CD4-positive, alpha-beta T cell treated with Interleukin-4 for 4 hours (primary cell): ENCODE data around the gene VAV3.

Source experiments
- DNase-seq: peaks from one replicate; pipeline ENCODE4 v3.0.0-alpha.2; 2020

Gene VAV3

DNA sequence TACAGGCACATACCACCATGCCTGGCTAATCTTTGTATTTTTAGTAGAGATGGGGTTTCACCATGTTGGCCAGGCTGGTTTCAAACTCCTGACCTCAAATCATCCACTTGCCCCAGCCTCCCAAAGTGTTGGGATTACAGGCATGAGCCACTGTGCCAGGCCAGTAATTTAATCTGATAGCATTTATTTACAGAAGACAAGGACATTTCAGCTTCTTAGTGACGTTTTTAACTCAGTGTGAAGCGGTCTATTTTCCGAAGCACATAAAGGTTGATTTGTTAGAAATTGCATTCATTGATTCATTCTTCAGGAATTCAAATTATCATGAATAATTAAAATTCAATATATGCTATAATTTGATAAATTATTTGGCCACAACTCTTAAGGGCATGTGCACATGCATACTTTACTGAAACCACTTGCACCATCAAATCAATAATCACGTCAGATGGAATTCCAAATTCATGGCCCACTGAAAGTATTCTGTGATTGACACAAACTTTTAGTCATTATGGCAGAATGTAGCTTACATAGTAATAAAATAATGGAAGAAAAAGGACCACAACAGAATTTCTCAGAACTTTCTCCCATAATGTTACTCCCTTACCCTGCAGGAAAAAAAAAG, 339.5 kb downstream of the VAV3 start:
- no peak for DNase-seq

GRCh38 chr1:107623431-107623830, 341.5 kb downstream of the VAV3 start:
- no peak for DNase-seq

DNA sequence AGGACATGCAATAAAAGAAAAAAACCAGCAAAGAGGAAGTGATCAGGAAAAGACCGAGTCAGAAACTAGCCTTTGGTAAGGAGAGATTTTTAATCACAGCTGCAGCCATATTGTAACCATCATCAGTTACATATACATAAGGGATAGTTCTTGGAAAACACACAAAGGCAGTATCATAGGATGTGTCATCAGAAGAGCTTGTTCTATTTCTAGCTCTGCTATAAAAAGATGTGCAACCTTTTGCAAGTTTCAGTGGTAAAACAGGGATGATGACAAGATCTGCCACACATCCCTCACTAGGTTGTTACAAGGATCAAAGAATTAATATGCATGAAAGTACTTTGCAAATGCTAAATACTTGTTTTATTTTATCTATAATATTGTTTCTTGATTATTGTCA, 342.0 kb downstream of the VAV3 start:
- no peak for DNase-seq

- DNase-seq: no peak
Observed at GRCh38 chr1:107622535-107622934, 342.4 kb downstream of the VAV3 start.

DNA sequence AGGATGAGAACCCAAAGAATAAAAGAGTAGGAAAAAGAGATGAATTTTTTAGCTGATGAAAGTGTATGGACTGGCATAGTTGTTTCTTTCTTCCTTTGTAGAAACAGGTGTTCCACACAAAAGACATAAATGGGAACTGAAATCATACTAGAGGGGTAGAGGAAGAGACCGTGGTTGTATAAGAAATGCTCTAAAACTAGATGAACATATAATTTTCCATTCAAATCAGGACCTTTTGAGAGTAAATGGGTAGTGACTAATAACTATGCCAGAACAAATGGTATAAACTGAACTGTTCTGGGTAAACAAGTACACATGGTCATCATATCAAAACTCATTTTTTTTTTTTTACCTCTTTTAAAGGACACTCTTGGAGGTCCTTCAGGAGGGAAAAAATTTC, 344.2 kb downstream of the VAV3 start:
- no peak for DNase-seq

DNA sequence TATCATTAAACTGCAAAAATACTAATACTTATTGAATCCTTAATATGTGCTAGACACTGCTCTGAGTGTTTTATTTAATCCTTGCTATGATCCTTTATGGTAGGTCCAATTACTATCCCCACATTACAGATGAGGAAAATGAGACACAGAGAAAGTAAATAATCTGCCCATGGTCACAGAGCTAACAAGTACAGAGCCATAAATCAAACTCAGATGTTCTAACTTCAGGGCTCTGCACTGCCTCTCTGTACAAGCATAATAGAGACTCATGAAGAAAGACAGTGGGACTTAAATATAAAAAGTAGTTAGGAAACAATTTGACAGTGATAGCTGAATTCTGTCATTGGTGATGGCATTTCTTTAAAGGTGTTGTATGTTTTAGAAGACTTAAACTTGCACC, 346.4 kb downstream of the VAV3 start:
- no peak for DNase-seq

DNA sequence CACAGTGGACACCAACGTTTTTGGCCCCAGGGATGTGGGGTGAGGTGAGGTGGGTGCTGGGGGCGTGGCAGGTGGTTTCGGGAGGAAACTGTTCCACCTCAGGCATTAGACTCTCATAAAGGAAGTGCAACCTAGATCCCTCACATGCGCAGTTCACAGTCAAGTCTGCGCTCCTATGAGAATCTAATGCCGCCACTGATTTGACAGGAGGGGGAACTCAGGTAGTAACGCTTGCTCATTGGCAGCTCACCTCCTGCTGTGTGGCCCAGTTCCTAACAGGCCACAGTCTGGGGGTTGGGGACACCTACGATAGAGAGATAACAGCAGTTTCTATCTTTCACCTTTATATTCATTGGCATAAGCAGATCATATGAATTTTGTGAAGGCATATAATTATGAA, 347.1 kb downstream of the VAV3 start:
- DNase-seq: no peak

DNA sequence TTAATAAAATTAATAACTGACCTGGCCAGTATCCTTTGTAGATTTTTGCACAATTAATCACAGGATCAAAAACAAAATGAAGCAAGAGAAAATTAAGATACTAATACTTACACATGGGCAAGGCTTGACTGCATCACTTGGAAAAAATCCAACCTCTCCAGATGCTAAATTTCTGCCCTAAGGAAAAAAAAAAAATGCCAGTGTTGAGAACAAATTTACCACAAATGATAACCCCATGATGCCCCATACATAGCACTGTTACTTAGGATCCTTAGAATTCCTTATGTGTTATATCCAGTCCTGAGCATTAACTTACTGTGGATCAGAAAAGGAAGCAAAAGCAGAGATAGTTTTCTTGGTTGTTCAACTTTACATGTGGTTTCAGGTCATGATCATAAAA, 347.5 kb downstream of the VAV3 start:
- DNase-seq: no peak

GRCh38 chr1:107609808-107610207, 355.2 kb downstream of the VAV3 start:
- DNase-seq: no peak

- no peak for DNase-seq
Observed at GRCh38 chr1:107604825-107605224, 360.2 kb downstream of the VAV3 start.

DNA sequence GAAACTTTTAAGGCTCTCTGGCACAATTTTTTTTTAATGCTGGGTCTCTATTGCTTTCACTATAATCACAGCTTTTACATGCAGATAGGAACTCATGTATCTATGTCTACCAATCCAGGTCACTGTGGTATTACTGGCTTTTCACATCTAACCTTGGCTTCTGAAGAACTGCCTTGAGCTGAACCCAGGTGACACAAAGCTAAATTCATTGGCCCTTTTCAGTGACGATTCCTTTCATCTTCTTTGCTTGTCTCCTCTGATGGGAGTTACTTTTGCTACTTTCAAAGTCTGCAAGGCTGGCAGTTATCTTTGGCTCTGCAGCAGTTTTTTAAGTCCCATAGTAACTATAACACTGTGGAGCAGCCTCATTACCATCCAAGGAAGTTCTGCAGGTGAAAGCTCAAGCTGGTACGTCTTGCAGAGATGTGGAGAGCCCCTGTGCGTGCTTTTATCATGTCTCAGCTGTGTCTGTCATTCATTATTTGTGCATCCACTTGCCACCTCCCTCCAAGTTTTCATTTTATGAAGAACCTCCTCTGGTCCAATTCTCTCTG, 364.3 kb downstream of the VAV3 start:
- no peak for DNase-seq

DNA sequence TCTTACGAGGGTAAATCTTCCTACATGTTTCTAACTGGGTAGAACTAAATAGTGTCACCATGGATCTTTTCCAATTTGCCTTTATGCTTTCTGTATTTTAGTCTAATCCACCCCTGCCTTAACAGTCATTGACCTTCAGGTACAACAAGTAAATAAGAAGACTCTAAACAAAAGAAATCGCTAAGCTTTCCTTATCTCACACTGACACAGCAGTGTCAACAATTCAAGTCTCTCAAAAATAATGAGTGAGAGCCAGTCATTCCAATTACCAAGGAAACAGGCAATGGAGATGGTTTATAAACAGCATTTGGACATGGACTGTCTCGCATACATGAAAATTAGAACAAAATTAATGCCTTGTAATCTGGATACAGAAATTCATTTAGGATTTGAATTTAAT, 365.8 kb downstream of the VAV3 start:
- no peak for DNase-seq

DNA sequence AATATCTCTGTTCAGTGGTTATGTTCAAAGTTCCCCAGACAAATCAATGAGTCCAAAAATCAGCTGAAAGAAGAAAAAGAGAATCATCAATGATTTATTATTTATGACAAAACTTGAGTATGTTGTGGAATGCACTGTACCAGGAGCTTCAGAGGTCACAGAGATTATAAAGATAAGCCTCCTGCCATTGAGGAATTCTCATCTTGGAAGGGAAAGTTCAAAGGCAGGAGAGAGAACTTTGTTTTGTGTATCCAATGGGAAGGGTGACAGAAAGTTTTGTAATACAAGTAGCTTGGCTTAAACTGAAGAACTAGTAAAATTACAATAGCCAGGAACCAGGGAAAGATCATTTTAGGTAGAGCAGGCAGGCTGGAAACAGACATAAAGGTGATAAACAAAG, 367.7 kb downstream of the VAV3 start:
- DNase-seq: no peak

DNA sequence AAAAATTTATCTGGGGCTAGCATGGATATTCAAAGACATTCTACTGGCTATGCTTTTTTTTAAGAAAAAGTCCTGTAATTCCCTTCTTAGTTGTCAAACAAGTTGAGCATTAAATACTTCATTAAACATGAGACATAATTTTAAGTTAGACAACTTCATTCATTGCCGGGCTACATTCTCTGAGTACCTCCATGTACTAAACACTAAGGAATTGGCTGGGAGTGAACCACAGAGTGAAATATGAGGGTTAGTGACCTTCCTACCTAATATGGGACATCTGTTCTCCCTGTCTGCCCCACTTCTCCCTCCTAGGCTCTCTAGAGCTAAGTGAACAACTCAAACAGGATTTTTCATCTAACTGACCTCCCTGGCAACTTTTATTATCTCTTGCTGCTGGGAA, 370.4 kb downstream of the VAV3 start:
- no peak for DNase-seq

DNA sequence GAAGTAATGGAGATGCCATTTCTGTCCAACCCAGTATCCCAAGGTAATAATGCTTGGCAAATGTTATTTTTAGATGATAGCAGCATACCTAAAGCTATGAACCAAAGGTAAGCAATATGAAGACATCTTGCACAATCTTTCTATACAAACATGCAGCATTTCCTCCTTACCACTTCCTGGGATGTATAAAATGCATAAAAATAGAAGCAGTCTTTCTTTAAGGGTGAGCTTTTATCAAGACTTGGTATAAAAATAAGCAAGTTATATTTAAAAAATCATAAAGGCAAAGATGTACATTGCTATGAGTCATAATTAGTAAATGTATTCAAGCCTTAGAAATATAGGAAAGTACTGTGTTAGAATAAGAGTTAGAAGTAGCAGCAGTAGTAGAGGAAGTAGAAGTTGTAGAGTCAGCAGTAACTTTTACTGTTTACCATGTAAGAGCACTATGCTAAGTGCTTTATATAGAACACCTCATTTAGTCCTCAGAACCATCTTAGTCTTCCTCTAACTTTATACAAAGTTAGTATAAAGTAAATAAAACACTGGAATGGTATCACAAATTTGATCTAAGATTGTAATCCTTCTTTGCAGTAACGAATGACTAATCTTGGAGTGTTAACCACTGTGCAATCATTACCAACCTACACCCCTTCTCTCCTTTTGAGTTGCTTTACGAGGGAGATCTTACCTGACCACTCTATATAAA, 371.3 kb downstream of the VAV3 start:
- DNase-seq: no peak

- no peak for DNase-seq
Observed at GRCh38 chr1:107590900-107591622, 373.9 kb downstream of the VAV3 start.

GRCh38 chr1:107590087-107590486, 374.9 kb downstream of the VAV3 start:
- DNase-seq: no peak

DNA sequence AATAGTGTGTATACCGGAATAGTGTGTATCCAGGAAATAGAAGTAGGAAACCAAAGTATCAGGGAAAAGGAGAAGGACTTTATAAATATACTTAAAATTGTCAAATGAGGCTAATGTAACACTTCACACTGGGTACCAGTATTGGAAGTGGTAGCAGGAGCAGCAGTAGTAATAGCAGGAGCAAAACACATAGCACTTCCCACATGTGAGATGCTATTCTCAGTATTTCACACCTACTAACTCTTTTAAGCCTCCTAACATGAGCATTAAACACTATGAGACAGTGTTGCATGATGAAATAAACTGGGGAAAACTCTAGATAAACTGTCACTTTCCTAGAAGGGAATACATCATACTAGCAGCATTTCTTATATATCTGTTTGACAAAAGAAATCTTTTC, 376.7 kb downstream of the VAV3 start:
- no peak for DNase-seq

GRCh38 chr1:107575226-107575625, 389.8 kb downstream of the VAV3 start:
- no peak for DNase-seq

DNA sequence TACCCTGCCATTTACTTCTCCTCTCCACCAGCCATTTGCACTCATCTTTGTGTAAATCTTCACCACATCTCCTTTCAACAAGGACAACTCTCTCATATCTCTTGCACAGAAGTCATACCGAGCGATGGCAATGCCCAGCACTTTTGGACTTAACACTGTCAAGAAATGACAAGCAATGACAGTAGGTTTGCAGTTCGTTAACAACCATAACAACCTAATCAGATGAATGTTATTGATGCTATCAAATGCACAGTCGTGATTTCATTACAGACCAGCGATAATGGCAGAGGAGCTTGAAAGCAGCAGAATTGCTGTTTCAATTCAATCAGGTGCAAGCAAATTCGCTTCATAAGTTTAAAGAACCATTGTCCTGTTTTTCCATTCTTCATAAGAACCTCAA, 390.9 kb downstream of the VAV3 start:
- no peak for DNase-seq

GRCh38 chr1:107572674-107573211, 392.2 kb downstream of the VAV3 start:
- no peak for DNase-seq

DNA sequence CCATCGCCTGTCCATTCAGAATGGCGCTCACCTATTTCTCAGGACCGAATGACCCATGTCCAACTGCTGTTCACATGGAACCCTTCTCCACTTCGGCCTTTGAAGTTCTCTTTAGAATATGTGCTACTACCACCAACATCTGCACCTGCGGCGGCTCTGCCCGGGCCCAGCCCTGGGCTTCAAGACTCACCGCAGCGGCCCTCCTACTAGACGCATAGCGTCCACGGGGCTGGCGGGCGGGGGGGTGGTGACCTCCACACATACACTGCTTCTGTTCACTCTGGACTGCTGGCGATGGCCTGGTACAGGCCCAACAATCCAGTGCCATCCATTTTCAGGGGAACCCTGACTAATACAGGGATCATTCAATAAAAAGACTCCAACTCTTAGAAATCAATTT, 394.2 kb downstream of the VAV3 start:
- no peak for DNase-seq

DNA sequence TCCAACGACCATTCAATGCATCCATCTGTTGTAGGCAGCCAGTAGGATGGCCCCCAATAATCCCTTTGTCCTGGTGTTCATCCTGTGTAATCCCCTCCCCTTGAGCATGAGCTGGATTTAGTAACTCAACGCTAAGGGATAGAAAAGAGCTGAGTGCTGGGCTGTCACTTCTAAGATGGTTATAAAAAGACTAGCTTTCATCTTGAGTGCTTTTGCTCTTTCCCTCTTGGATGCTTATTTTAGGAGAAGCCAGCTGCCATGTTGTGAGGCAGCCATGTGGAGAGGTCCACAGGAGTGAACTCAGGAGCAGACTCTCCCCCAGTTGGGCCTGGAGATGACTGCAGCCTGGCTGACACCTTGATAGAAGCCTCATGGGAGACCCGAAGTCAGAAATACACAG, 401.5 kb downstream of the VAV3 start:
- DNase-seq: no peak

- DNase-seq: no peak
Observed at GRCh38 chr1:107559881-107560280, 405.1 kb downstream of the VAV3 start.
